Muscle of leg (tissue), 11 donors: Measurements from ENCODE around the gene NKX2-1. TPM values are rescaled to one million over a fixed set of nuclear protein-coding genes. Genes with fewer than 3 reads are reported as not detected.

Experiments
- DNase-seq: peaks from one replicate; pipeline ENCODE4 v3.0.0; 2013
- H3K27ac ChIP-seq: one replicate; pipeline ENCODE4 v1.5.1; 2013; ENCODE audit warnings: mild to moderate bottlenecking, low read length, control low read depth
- H3K27me3 ChIP-seq: one replicate; pipeline ENCODE4 v1.6.1; 2013; ENCODE audit warnings: low read length; ENCODE audit not compliant: control insufficient read depth, insufficient read depth
- H3K36me3 ChIP-seq: one replicate; pipeline ENCODE4 v1.6.1; 2013; ENCODE audit warnings: low read length; ENCODE audit not compliant: control insufficient read depth, insufficient read depth
- H3K4me1 ChIP-seq: one replicate; pipeline ENCODE4 v1.6.1; 2013; ENCODE audit warnings: low read length; ENCODE audit not compliant: control insufficient read depth, insufficient read depth
- H3K4me3 ChIP-seq: one replicate; pipeline ENCODE4 v1.5.1; 2013; ENCODE audit warnings: low read length, control low read depth
- H3K9me3 ChIP-seq: replicated peaks from 2 replicates; pipeline ENCODE4 v1.6.1; 2013; ENCODE audit warnings: low read depth, low read length; ENCODE audit not compliant: control insufficient read depth
- WGBS: methylation state at CpG from one replicate; pipeline ENCODE4 v1.1.5; 2013; ENCODE audit warnings: missing lambda C conversion rate; ENCODE audit not compliant: insufficient coverage; 5-methylcytosine and 5-hydroxymethylcytosine counted together
- polyA plus RNA-seq, 8 donors: library from polyadenylated mRNA; unstranded; fragments of 120-200 nt; gene quantifications; one replicate each; pipeline versions ENCODE4 v1.2.1 to v1.2.3, GENCODE V29; 2013; ENCODE audit warnings: inconsistent platforms in 1 of 8, low replicate concordance in 1 of 8; ENCODE audit not compliant: insufficient read length in 8 of 8, insufficient read depth in 1 of 8
- total RNA-seq: library from RNA; stranded (reverse); fragments of 120-200 nt; gene quantifications from one replicate; pipeline ENCODE4 v1.2.4, GENCODE V29; 2013

Gene NKX2-1
- total and polyA plus RNA-seq, 9 donors: 4.2 TPM; not detected in 8

GRCh38 chr14:36517242-36518030 is 2.6 kb downstream of the NKX2-1 start:
- Histone ChIP-seq H3K27me3 (peaks cover 99% of the 10 kb centered on the region), H3K36me3 (no peaks in the 10 kb centered on the region), H3K4me1 (peaks cover 22% of the 10 kb centered on the region), H3K9me3 (no peaks in the 10 kb centered on the region), H3K27ac (no peak overlapping the region), H3K4me3 (no peak overlapping the region)
- no peak for DNase-seq
- under 1% methylated on average over 87 of the region's 87 CpGs for WGBS

- Histone ChIP-seq H3K36me3 (no peaks in the 10 kb centered on the region), H3K27ac (no peak overlapping the region), H3K27me3 (peaks cover 98% of the 10 kb centered on the region), H3K4me3 (no peak overlapping the region), H3K4me1 (peaks cover 21% of the 10 kb centered on the region), H3K9me3 (no peaks in the 10 kb centered on the region)
- 1% methylated on average over 8 of the region's 16 CpGs for WGBS
- DNase-seq: no peak
These were observed 3.3 kb downstream of the NKX2-1 start for GRCh38 chr14:36516719-36517241.

GRCh38 chr14:36515896-36516718 is 3.9 kb downstream of the NKX2-1 start:
- peaks cover 92% of the 10 kb centered on the region for H3K27me3 ChIP-seq
- H3K27ac ChIP-seq: no peak overlapping the region
- no peaks in the 10 kb centered on the region for H3K36me3 ChIP-seq
- no peaks in the 10 kb centered on the region for H3K9me3 ChIP-seq
- no peak overlapping the region for H3K4me3 ChIP-seq
- peaks cover 19% of the 10 kb centered on the region for H3K4me1 ChIP-seq
- WGBS: no CpG with 5 or more reads among the region's 11 CpGs
- no peak for DNase-seq

- H3K27me3 ChIP-seq: peaks cover 91% of the 10 kb centered on the region
- no peak overlapping the region for H3K4me3 ChIP-seq
- no peaks in the 10 kb centered on the region for H3K9me3 ChIP-seq
- no peak for DNase-seq
- 4% methylated on average over 3 of the region's 14 CpGs for WGBS
- no peak overlapping the region for H3K27ac ChIP-seq
- H3K4me1 ChIP-seq: peaks cover 12% of the 10 kb centered on the region
- H3K36me3 ChIP-seq: no peaks in the 10 kb centered on the region
These were observed 4.9 kb downstream of the NKX2-1 start for GRCh38 chr14:36515105-36515593.

- no peak for DNase-seq
- Histone ChIP-seq H3K36me3 (no peaks in the 10 kb centered on the region), H3K4me1 (peaks cover 6% of the 10 kb centered on the region), H3K9me3 (no peaks in the 10 kb centered on the region), H3K27ac (no peak overlapping the region), H3K4me3 (no peak overlapping the region), H3K27me3 (peaks cover 90% of the 10 kb centered on the region)
- under 1% methylated on average over 32 of the region's 38 CpGs for WGBS
These were observed 5.5 kb downstream of the NKX2-1 start for GRCh38 chr14:36514278-36515104.

GRCh38 chr14:36513451-36514277 is 6.4 kb downstream of the NKX2-1 start:
- no peaks in the 10 kb centered on the region for H3K9me3 ChIP-seq
- H3K4me1 ChIP-seq: no peaks in the 10 kb centered on the region
- H3K27ac ChIP-seq: no peak overlapping the region
- no peak overlapping the region for H3K4me3 ChIP-seq
- H3K27me3 ChIP-seq: peaks cover 90% of the 10 kb centered on the region
- WGBS: under 1% methylated on average over 26 of the region's 38 CpGs
- H3K36me3 ChIP-seq: no peaks in the 10 kb centered on the region
- DNase-seq: no peak

GRCh38 chr14:36513012-36513420 is 7.0 kb downstream of the NKX2-1 start:
- no peaks in the 10 kb centered on the region for H3K9me3 ChIP-seq
- no peak overlapping the region for H3K27ac ChIP-seq
- H3K4me1 ChIP-seq: no peaks in the 10 kb centered on the region
- under 1% methylated on average over 16 of the region's 17 CpGs for WGBS
- DNase-seq: no peak
- no peaks in the 10 kb centered on the region for H3K36me3 ChIP-seq
- peaks cover 90% of the 10 kb centered on the region for H3K27me3 ChIP-seq
- H3K4me3 ChIP-seq: no peak overlapping the region

GRCh38 chr14:36512585-36513003 is 7.4 kb downstream of the NKX2-1 start:
- 0% methylated on average over 5 of the region's 9 CpGs for WGBS
- Histone ChIP-seq H3K9me3 (no peaks in the 10 kb centered on the region), H3K27me3 (peaks cover 89% of the 10 kb centered on the region), H3K4me3 (no peak overlapping the region), H3K27ac (no peak overlapping the region), H3K4me1 (no peaks in the 10 kb centered on the region), H3K36me3 (no peaks in the 10 kb centered on the region)
- DNase-seq: no peak

GRCh38 chr14:36511981-36512584 is 7.9 kb downstream of the NKX2-1 start:
- 5% methylated on average over 7 of the region's 7 CpGs for WGBS
- no peaks in the 10 kb centered on the region for H3K36me3 ChIP-seq
- H3K27ac ChIP-seq: no peak overlapping the region
- no peaks in the 10 kb centered on the region for H3K9me3 ChIP-seq
- H3K27me3 ChIP-seq: peaks cover 90% of the 10 kb centered on the region
- H3K4me1 ChIP-seq: no peaks in the 10 kb centered on the region
- DNase-seq: no peak
- no peak overlapping the region for H3K4me3 ChIP-seq
